ENCODE data around the gene SLC35E2B.

- TF ChIP-seq POLR2A (IDR thresholded peaks at IDR 0.05): no peak
- TF ChIP-seq POLR2AphosphoS5 (IDR thresholded peaks at IDR 0.05): no peak
- no peak for TF ChIP-seq CTCF (IDR thresholded peaks at IDR 0.05)
Observed at GRCh38 chr1:1614204-1614953, 78.2 kb downstream of the SLC35E2B start.
